ENCODE data around the gene TMEM132C.
A peak's percentile ranks its signal among the peaks of the same experiment; 100 is the strongest.

TMEM132C gene

GRCh38 chr12:128381946-128382345, 115.0 kb downstream of the TMEM132C start:
- Histone ChIP-seq H3K27me3 (ENCODE audit: insufficient read depth, poor library complexity, severe bottlenecking) (no peaks in the 10 kb centered on the region), H3K4me1 (ENCODE audit: insufficient read depth, poor library complexity, severe bottlenecking) (no peaks in the 10 kb centered on the region), H3K27ac (ENCODE audit: poor library complexity, severe bottlenecking) (no peak overlapping the region), H3K9me3 (ENCODE audit: severe bottlenecking) (no peaks in the 10 kb centered on the region), H3K4me3 (ENCODE audit: severe bottlenecking) (no peak overlapping the region), H3K36me3 (ENCODE audit: low read depth) (no peaks in the 10 kb centered on the region)
- ATAC-seq (ENCODE audit: low read depth) (no peak), DNase-seq (ENCODE audit: low spot score) (no peak)
- no peak for TF ChIP-seq CTCF (IDR thresholded peaks at IDR 0.05; ENCODE audit: poor library complexity, severe bottlenecking)

- Histone ChIP-seq H3K9me3 (ENCODE audit: severe bottlenecking) (no peaks in the 10 kb centered on the region), H3K27me3 (ENCODE audit: insufficient read depth, poor library complexity, severe bottlenecking) (no peaks in the 10 kb centered on the region), H3K27ac (ENCODE audit: poor library complexity, severe bottlenecking) (no peak overlapping the region), H3K4me1 (ENCODE audit: insufficient read depth, poor library complexity, severe bottlenecking) (no peaks in the 10 kb centered on the region), H3K4me3 (ENCODE audit: severe bottlenecking) (no peak overlapping the region), H3K36me3 (ENCODE audit: low read depth) (no peaks in the 10 kb centered on the region)
- DNase-seq (ENCODE audit: low spot score) (no peak), ATAC-seq (ENCODE audit: low read depth) (no peak)
- no peak for TF ChIP-seq CTCF (IDR thresholded peaks at IDR 0.05; ENCODE audit: poor library complexity, severe bottlenecking)
Observed at GRCh38 chr12:128382946-128383345, 116.0 kb downstream of the TMEM132C start.

- Histone ChIP-seq H3K4me3 (ENCODE audit: severe bottlenecking) (no peak overlapping the region), H3K27me3 (ENCODE audit: insufficient read depth, poor library complexity, severe bottlenecking) (no peaks in the 10 kb centered on the region), H3K36me3 (ENCODE audit: low read depth) (no peaks in the 10 kb centered on the region), H3K9me3 (ENCODE audit: severe bottlenecking) (no peaks in the 10 kb centered on the region), H3K4me1 (ENCODE audit: insufficient read depth, poor library complexity, severe bottlenecking) (no peaks in the 10 kb centered on the region), H3K27ac (ENCODE audit: poor library complexity, severe bottlenecking) (no peak overlapping the region)
- TF ChIP-seq CTCF (IDR thresholded peaks at IDR 0.05; ENCODE audit: poor library complexity, severe bottlenecking), result no peak
- no peak for ATAC-seq (ENCODE audit: low read depth)
- no peak for DNase-seq (ENCODE audit: low spot score)
Observed at GRCh38 chr12:128383357-128383937, 116.5 kb downstream of the TMEM132C start.

- no peaks in the 10 kb centered on the region for H3K36me3 ChIP-seq (ENCODE audit: low read depth)
- H3K4me3 ChIP-seq (ENCODE audit: severe bottlenecking), result no peak overlapping the region
- DNase-seq (ENCODE audit: low spot score), result no peak
- H3K27me3 ChIP-seq (ENCODE audit: insufficient read depth, poor library complexity, severe bottlenecking), result no peaks in the 10 kb centered on the region
- H3K9me3 ChIP-seq (ENCODE audit: severe bottlenecking), result no peaks in the 10 kb centered on the region
- H3K4me1 ChIP-seq (ENCODE audit: insufficient read depth, poor library complexity, severe bottlenecking), result no peaks in the 10 kb centered on the region
- no peak overlapping the region for H3K27ac ChIP-seq (ENCODE audit: poor library complexity, severe bottlenecking)
- TF ChIP-seq CTCF (IDR thresholded peaks at IDR 0.05; ENCODE audit: poor library complexity, severe bottlenecking), result no peak
- ATAC-seq (ENCODE audit: low read depth), result no peak
Observed at GRCh38 chr12:128385736-128386135, 118.8 kb downstream of the TMEM132C start.

- DNase-seq (ENCODE audit: low spot score), result no peak
- Histone ChIP-seq H3K4me1 (ENCODE audit: insufficient read depth, poor library complexity, severe bottlenecking) (no peaks in the 10 kb centered on the region), H3K27me3 (ENCODE audit: insufficient read depth, poor library complexity, severe bottlenecking) (no peaks in the 10 kb centered on the region), H3K27ac (ENCODE audit: poor library complexity, severe bottlenecking) (no peak overlapping the region), H3K4me3 (ENCODE audit: severe bottlenecking) (no peak overlapping the region), H3K36me3 (ENCODE audit: low read depth) (no peaks in the 10 kb centered on the region), H3K9me3 (ENCODE audit: severe bottlenecking) (no peaks in the 10 kb centered on the region)
- ATAC-seq (ENCODE audit: low read depth), result peak; percentile 58; the same call in 1 of the 3 replicates
- peak; percentile 41 for TF ChIP-seq CTCF (IDR thresholded peaks at IDR 0.05; ENCODE audit: poor library complexity, severe bottlenecking)
Observed at GRCh38 chr12:128387811-128388422, 120.9 kb downstream of the TMEM132C start.

Data from RWPE2 (cell line).